Mesenchymal stem cell (in vitro differentiated cells and primary cell): Measurements from ENCODE around the gene CBX6.
A peak's percentile ranks its signal among the peaks of the same experiment; 100 is the strongest.

Experiments used
- DNase-seq: peaks from one replicate; pipeline ENCODE4 v3.0.0-alpha.2; 2013
- H2AFZ ChIP-seq: one replicate; pipeline ENCODE4 v1.6.1; 2013; ENCODE audit warnings: low read depth, mild to moderate bottlenecking, control low read depth, inconsistent platforms, low read length, moderate library complexity
- H2AK5ac ChIP-seq: 2 replicates; pipeline ENCODE4 v1.6.1; 2013; ENCODE audit warnings: low read length, moderate library complexity, mild to moderate bottlenecking, inconsistent platforms; ENCODE audit not compliant: severe bottlenecking
- H2BK120ac ChIP-seq: one replicate; pipeline ENCODE4 v1.6.1; 2013; ENCODE audit warnings: low read depth, mild to moderate bottlenecking, inconsistent platforms, low read length, moderate library complexity
- H2BK12ac ChIP-seq, 2 experiments: one replicate each; pipeline ENCODE4 v1.6.1; 2013; ENCODE audit warnings: inconsistent platforms in 2 of 2, low read length in 2 of 2, mild to moderate bottlenecking in 2 of 2, moderate library complexity in 2 of 2, control low read depth in 1 of 2
- H2BK15ac ChIP-seq: one replicate; pipeline ENCODE4 v1.6.1; 2013; ENCODE audit warnings: mild to moderate bottlenecking, low read depth, inconsistent platforms; ENCODE audit not compliant: poor library complexity, severe bottlenecking
- H2BK5ac ChIP-seq: 2 replicates; pipeline ENCODE4 v1.6.1; 2013; ENCODE audit warnings: low read depth, mild to moderate bottlenecking, low read length, control low read depth, inconsistent platforms; ENCODE audit not compliant: poor library complexity, severe bottlenecking
- H3K14ac ChIP-seq, 2 experiments: one replicate each; pipeline ENCODE4 v1.6.1; 2013; ENCODE audit warnings: inconsistent platforms in 2 of 2, low read length in 2 of 2, control low read depth in 1 of 2, mild to moderate bottlenecking in 1 of 2, moderate library complexity in 1 of 2
- H3K18ac ChIP-seq, 2 experiments: one replicate each; pipeline ENCODE4 v1.6.1; 2013; ENCODE audit warnings: inconsistent platforms in 2 of 2, low read length in 2 of 2, control low read depth in 1 of 2, low read depth in 1 of 2, mild to moderate bottlenecking in 1 of 2
- H3K23ac ChIP-seq, 2 experiments: one replicate each; pipeline ENCODE4 v1.6.1; 2013; ENCODE audit warnings: inconsistent platforms in 2 of 2, low read length in 2 of 2, mild to moderate bottlenecking in 2 of 2, moderate library complexity in 2 of 2, control low read depth in 1 of 2
- H3K27ac ChIP-seq: 2 replicates; pipeline ENCODE4 v1.5.1; 2013; ENCODE audit warnings: mild to moderate bottlenecking, moderate library complexity, low read length, control low read depth, inconsistent platforms; ENCODE audit not compliant: poor library complexity, severe bottlenecking
- H3K27me3 ChIP-seq, 2 experiments: 2 replicates each; pipeline versions ENCODE4 v1.6.1 to v1.7.0; 2013; ENCODE audit warnings: low read length in 2 of 2, mild to moderate bottlenecking in 2 of 2, moderate library complexity in 2 of 2, control low read depth in 1 of 2, inconsistent platforms in 1 of 2; ENCODE audit not compliant: control insufficient read depth in 1 of 2, insufficient read depth in 1 of 2
- H3K36me3 ChIP-seq, 2 experiments: 2 replicates each; pipeline versions ENCODE4 v1.6.1 to v1.7.0; 2013; ENCODE audit warnings: low read length in 2 of 2, control low read depth in 1 of 2, inconsistent platforms in 1 of 2, low read depth in 1 of 2, mild to moderate bottlenecking in 1 of 2; ENCODE audit not compliant: insufficient read depth in 2 of 2, control insufficient read depth in 1 of 2
- H3K4ac ChIP-seq, 2 experiments: one replicate each; pipeline ENCODE4 v1.6.1; 2013; ENCODE audit warnings: inconsistent platforms in 2 of 2, low read length in 2 of 2, mild to moderate bottlenecking in 2 of 2, moderate library complexity in 2 of 2, control low read depth in 1 of 2, low read depth in 1 of 2
- H3K4me1 ChIP-seq: 2 replicates; pipeline ENCODE4 v1.6.1; 2013; ENCODE audit warnings: low read depth, low read length, control low read depth; ENCODE audit not compliant: control insufficient read depth, insufficient read depth
- H3K4me2 ChIP-seq: 2 replicates; pipeline ENCODE4 v1.6.1; 2013; ENCODE audit warnings: low read length, mild to moderate bottlenecking, inconsistent platforms; ENCODE audit not compliant: poor library complexity, severe bottlenecking
- H3K4me3 ChIP-seq, 2 experiments: 2 replicates each; pipeline versions ENCODE4 v1.5.1 to v1.7.0; 2013; ENCODE audit warnings: low read length in 2 of 2, mild to moderate bottlenecking in 2 of 2, control low read depth in 1 of 2, low read depth in 1 of 2; ENCODE audit not compliant: insufficient read depth in 1 of 2
- H3K79me1 ChIP-seq: replicated peaks from 2 replicates; pipeline ENCODE4 v1.6.1; 2013; ENCODE audit warnings: mild to moderate bottlenecking, control low read depth, low read length, inconsistent platforms; ENCODE audit not compliant: poor library complexity, severe bottlenecking
- H3K9ac ChIP-seq: 2 replicates; pipeline ENCODE4 v1.7.0; 2013; ENCODE audit warnings: mild to moderate bottlenecking, low read length, moderate library complexity
- H3K9me3 ChIP-seq: 2 replicates; pipeline ENCODE4 v1.7.0; 2013; ENCODE audit warnings: mild to moderate bottlenecking, low read length; ENCODE audit not compliant: control insufficient read depth
- H4K8ac ChIP-seq: one replicate; pipeline ENCODE4 v1.6.1; 2013; ENCODE audit warnings: inconsistent platforms, mild to moderate bottlenecking, low read length, moderate library complexity
- H4K91ac ChIP-seq: one replicate; pipeline ENCODE4 v1.6.1; 2013; ENCODE audit warnings: mild to moderate bottlenecking, low read length, inconsistent platforms
- WGBS: methylation state at CpG from one replicate; pipeline ENCODE4 v1.1.7; 2013; ENCODE audit warnings: mixed read lengths; 5-methylcytosine and 5-hydroxymethylcytosine counted together

The CBX6 gene

GRCh38 chr22:38850399-38850798 lies 21.6 kb downstream of the CBX6 start:
- Histone ChIP-seq H2BK5ac (no peak overlapping the region), H3K14ac (no peak overlapping the region), H3K4me2 (no peak overlapping the region), H2BK12ac (no peak overlapping the region), H3K36me3 (no peaks in the 10 kb centered on the region), H2BK120ac (no peak overlapping the region), H3K27me3 (peaks cover 9 to 27% of the 10 kb centered on the region in 2 experiments), H3K27ac (no peak overlapping the region), H3K79me1 (no peaks in the 10 kb centered on the region), H2BK15ac (no peak overlapping the region), H3K9ac (no peak overlapping the region), H2AFZ (no peak overlapping the region), H3K18ac (no peak overlapping the region), H3K4me3 (no peak overlapping the region), H4K91ac (no peak overlapping the region), H4K8ac (no peak overlapping the region), H3K4me1 (peaks cover 12% of the 10 kb centered on the region), H3K23ac (no peak overlapping the region), H3K4ac (no peak overlapping the region), H2AK5ac (no peak overlapping the region), H3K9me3 (no peaks in the 10 kb centered on the region)
- no peak for DNase-seq
- WGBS: 41% methylated on average over 2 of the region's 2 CpGs

GRCh38 chr22:38849811-38850210 lies 22.2 kb downstream of the CBX6 start:
- no peak overlapping the region for H2AK5ac ChIP-seq
- H3K4me1 ChIP-seq: peaks cover 12% of the 10 kb centered on the region
- no peaks in the 10 kb centered on the region for H3K79me1 ChIP-seq
- H2BK120ac ChIP-seq: no peak overlapping the region
- H3K9me3 ChIP-seq: no peaks in the 10 kb centered on the region
- no peak overlapping the region for H2BK12ac ChIP-seq
- 77% methylated on average over 6 of the region's 6 CpGs for WGBS
- H3K36me3 ChIP-seq: no peaks in the 10 kb centered on the region
- H4K91ac ChIP-seq: no peak overlapping the region
- H4K8ac ChIP-seq: no peak overlapping the region
- no peak overlapping the region for H3K18ac ChIP-seq
- no peak for DNase-seq
- no peak overlapping the region for H2BK15ac ChIP-seq
- H3K23ac ChIP-seq: no peak overlapping the region
- no peak overlapping the region for H2AFZ ChIP-seq
- no peak overlapping the region for H3K9ac ChIP-seq
- no peak overlapping the region for H3K4ac ChIP-seq
- H3K14ac ChIP-seq: no peak overlapping the region
- peaks cover 13 to 33% of the 10 kb centered on the region in 2 experiments for H3K27me3 ChIP-seq
- no peak overlapping the region for H3K4me2 ChIP-seq
- no peak overlapping the region for H2BK5ac ChIP-seq
- no peak overlapping the region for H3K4me3 ChIP-seq
- H3K27ac ChIP-seq: no peak overlapping the region

DNA sequence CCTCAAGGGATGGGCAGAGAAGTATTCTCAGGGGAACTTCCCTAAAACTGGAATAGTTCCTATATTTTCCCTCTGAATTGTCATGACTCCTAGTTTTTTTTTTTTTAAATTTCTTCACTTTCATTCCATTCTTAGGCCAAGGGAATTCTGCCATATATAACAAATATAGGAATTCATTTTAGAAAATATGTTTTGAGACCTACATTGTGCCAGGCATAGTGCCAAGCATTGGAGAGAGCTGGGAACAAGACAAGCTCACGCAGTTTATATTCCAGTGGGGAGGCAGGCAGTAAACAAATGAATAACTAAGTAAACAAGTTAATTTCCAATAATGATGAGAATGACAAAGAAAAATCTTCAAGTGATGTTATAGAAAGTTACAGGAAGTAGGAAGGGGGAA lies 25.6 kb downstream of the CBX6 start:
- no peak overlapping the region for H2BK15ac ChIP-seq
- no peak for DNase-seq
- no peak overlapping the region for H3K4ac ChIP-seq
- no peak overlapping the region for H3K23ac ChIP-seq
- H3K18ac ChIP-seq: no peak overlapping the region
- H3K27ac ChIP-seq: no peak overlapping the region
- no peak overlapping the region for H4K91ac ChIP-seq
- WGBS: 71% methylated on average over 1 of the region's 1 CpG
- no peak overlapping the region for H2AK5ac ChIP-seq
- H3K9me3 ChIP-seq: no peaks in the 10 kb centered on the region
- no peaks in the 10 kb centered on the region for H3K79me1 ChIP-seq
- H2BK120ac ChIP-seq: no peak overlapping the region
- no peak overlapping the region for H3K4me3 ChIP-seq
- H2BK12ac ChIP-seq: no peak overlapping the region
- no peak overlapping the region for H3K9ac ChIP-seq
- H2AFZ ChIP-seq: no peak overlapping the region
- no peak overlapping the region for H3K4me2 ChIP-seq
- no peak overlapping the region for H3K14ac ChIP-seq
- no peak overlapping the region for H4K8ac ChIP-seq
- H2BK5ac ChIP-seq: no peak overlapping the region
- no peaks in the 10 kb centered on the region for H3K36me3 ChIP-seq
- peaks cover 20% of the 10 kb centered on the region for H3K4me1 ChIP-seq
- H3K27me3 ChIP-seq: peaks cover 29 to 55% of the 10 kb centered on the region in 2 experiments

DNA sequence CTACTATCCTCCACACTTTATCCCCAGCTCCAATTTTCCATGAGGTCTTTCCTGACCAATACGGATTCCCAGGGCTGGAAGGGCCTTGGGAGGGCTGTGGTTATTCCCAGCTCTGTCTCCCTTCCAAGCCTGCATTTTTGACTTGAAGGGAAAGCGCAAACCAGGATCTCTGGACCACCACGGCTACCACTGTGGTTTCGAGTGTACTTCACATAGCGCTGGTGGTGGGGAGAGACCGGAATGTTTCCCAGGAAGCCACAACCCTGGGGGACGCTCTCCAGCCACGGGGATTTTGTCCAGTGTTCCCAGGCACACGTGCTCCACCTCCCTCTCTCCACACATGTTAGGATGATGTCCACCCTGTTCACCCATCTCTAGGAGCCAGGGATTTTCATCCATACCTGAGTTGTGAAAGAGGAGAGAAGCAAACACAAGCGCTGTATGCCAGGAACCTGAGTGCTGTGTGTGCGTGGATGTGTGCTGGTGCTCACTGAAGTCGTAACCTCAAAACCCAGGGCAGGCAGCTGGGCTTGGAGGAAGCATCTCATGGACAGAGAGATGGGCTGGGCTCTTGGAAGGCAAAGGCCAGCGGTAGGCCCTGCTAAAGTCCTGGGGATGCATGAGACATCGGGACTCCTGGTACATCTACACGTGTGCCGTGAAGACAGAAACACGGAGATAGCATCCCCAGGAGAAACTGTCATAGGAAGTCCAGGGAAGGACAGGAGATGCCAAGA lies 26.8 kb downstream of the CBX6 start:
- Histone ChIP-seq H2BK12ac (no peak overlapping the region), H3K27me3 (peaks cover 40 to 67% of the 10 kb centered on the region in 2 experiments), H3K14ac (no peak overlapping the region), H3K18ac (no peak overlapping the region), H2BK5ac (no peak overlapping the region), H3K4me3 (no peak overlapping the region), H2AFZ (no peak overlapping the region), H3K79me1 (no peaks in the 10 kb centered on the region), H3K23ac (peak overlapping the region in 1 of 2 experiments; percentile 5), H3K9ac (no peak overlapping the region), H3K4ac (no peak overlapping the region), H3K27ac (no peak overlapping the region), H3K36me3 (no peaks in the 10 kb centered on the region), H4K8ac (no peak overlapping the region), H3K9me3 (no peaks in the 10 kb centered on the region), H3K4me1 (peaks cover 12% of the 10 kb centered on the region), H2BK120ac (no peak overlapping the region), H3K4me2 (no peak overlapping the region), H4K91ac (no peak overlapping the region), H2AK5ac (no peak overlapping the region), H2BK15ac (no peak overlapping the region)
- peak; percentile 5 for DNase-seq
- 81% methylated on average over 16 of the region's 17 CpGs for WGBS
